SH-SY5Y (cell line): ENCODE data around the gene HECW1.

ENCODE experiments used
- GATA2 ChIP-seq: IDR thresholded peaks from 2 replicates; pipeline ENCODE4 v1.6.1; 2011; ENCODE audit warnings: mild to moderate bottlenecking, low read depth, low read length
- GATA3 ChIP-seq: IDR thresholded peaks from 2 replicates; pipeline ENCODE4 v1.6.1; 2011; ENCODE audit warnings: low read depth, mild to moderate bottlenecking, low read length, moderate library complexity

- TF ChIP-seq GATA3 (no peak), GATA2 (no peak)
Observed at GRCh38 chr7:43476896-43477295, 364.4 kb downstream of the HECW1 start.
